Liver (tissue), 9 donors: ENCODE measurements around the gene PIAS1. TPM values are rescaled to one million over a fixed set of nuclear protein-coding genes. Genes with fewer than 3 reads are reported as not detected.
A peak's percentile ranks its signal among the peaks of the same experiment; 100 is the strongest.

Experiments
- DNase-seq: peaks from one replicate; pipeline ENCODE4 v3.0.0-alpha.2; 2017; ENCODE audit warnings: low spot score
- H3K27ac ChIP-seq, 2 donors: one replicate each; pipeline ENCODE4 v1.7.0; 2013; ENCODE audit warnings: inconsistent platforms in 2 of 2, low read length in 2 of 2, control low read depth in 1 of 2, low read depth in 1 of 2, mild to moderate bottlenecking in 1 of 2
- H3K27me3 ChIP-seq, 4 donors: one replicate each; pipeline versions ENCODE4 v1.6.1 to v1.7.0; 2013; ENCODE audit warnings: low read length in 3 of 4, inconsistent platforms in 1 of 4, mild to moderate bottlenecking in 1 of 4, moderate library complexity in 1 of 4; ENCODE audit not compliant: control insufficient read depth in 4 of 4, insufficient read depth in 4 of 4
- H3K36me3 ChIP-seq, 4 donors: one replicate each; pipeline versions ENCODE4 v1.6.1 to v1.7.0; 2013; ENCODE audit warnings: low read length in 3 of 4, mild to moderate bottlenecking in 3 of 4, low read depth in 1 of 4, moderate library complexity in 1 of 4; ENCODE audit not compliant: control insufficient read depth in 4 of 4, insufficient read depth in 3 of 4
- H3K4me1 ChIP-seq, 4 donors: one replicate each; pipeline versions ENCODE4 v1.6.1 to v1.7.0; 2013; ENCODE audit warnings: low read length in 3 of 4, mild to moderate bottlenecking in 3 of 4, moderate library complexity in 1 of 4; ENCODE audit not compliant: control insufficient read depth in 4 of 4, insufficient read depth in 4 of 4
- H3K4me3 ChIP-seq, 3 donors: one replicate each; pipeline versions ENCODE4 v1.6.1 to v1.7.0; 2013; ENCODE audit warnings: low read length in 3 of 3, control low read depth in 1 of 3, low read depth in 1 of 3, mild to moderate bottlenecking in 1 of 3
- H3K9ac ChIP-seq, 2 donors: one replicate each; pipeline ENCODE4 v1.7.0; 2013; ENCODE audit warnings: low read length in 2 of 2, mild to moderate bottlenecking in 2 of 2, moderate library complexity in 2 of 2, control low read depth in 1 of 2, low read depth in 1 of 2
- H3K9me3 ChIP-seq, 4 donors: one replicate each; pipeline versions ENCODE4 v1.6.1 to v1.7.0; 2013; ENCODE audit warnings: low read length in 3 of 4; ENCODE audit not compliant: control insufficient read depth in 4 of 4
- EGR1 ChIP-seq, 2 donors: IDR thresholded peaks; 2 replicates each; pipeline ENCODE4 v1.6.1; 2016 to 2018; ENCODE audit warnings: antibody characterized with exemption in 2 of 2, low read depth in 2 of 2
- FOXA1 ChIP-seq: IDR thresholded peaks from 2 replicates; pipeline ENCODE4 v1.6.1; 2016; ENCODE audit warnings: antibody characterized with exemption
- FOXA2 ChIP-seq: IDR thresholded peaks from 2 replicates; pipeline ENCODE4 v1.6.1; 2016; ENCODE audit warnings: antibody characterized with exemption
- GABPA ChIP-seq, 2 donors: IDR thresholded peaks in 1 of 2; conservative IDR thresholded peaks in 1 of 2; 2 replicates each; pipeline ENCODE4 v1.6.1; 2016; ENCODE audit warnings: antibody characterized with exemption in 2 of 2, mild to moderate bottlenecking in 1 of 2, moderate library complexity in 1 of 2
- HNF4A ChIP-seq, 2 donors: conservative IDR thresholded peaks; 2 replicates each; pipeline ENCODE4 v1.6.1; 2016; ENCODE audit warnings: antibody characterized with exemption in 2 of 2, mild to moderate bottlenecking in 2 of 2
- HNF4G ChIP-seq: IDR thresholded peaks from 2 replicates; pipeline ENCODE4 v1.6.1; 2016; ENCODE audit warnings: antibody characterized with exemption
- NR2F2 ChIP-seq: IDR thresholded peaks from 2 replicates; pipeline ENCODE4 v1.6.1; 2016; ENCODE audit warnings: antibody characterized with exemption
- RAD21 ChIP-seq, 2 donors: IDR thresholded peaks; 2 replicates each; pipeline ENCODE4 v1.6.1; 2016; ENCODE audit warnings: antibody characterized with exemption in 2 of 2, mild to moderate bottlenecking in 2 of 2
- RXRA ChIP-seq, 2 donors: IDR thresholded peaks; 2 replicates each; pipeline ENCODE4 v1.6.1; 2017 to 2018; ENCODE audit warnings: antibody characterized with exemption in 2 of 2, mild to moderate bottlenecking in 1 of 2
- SP1 ChIP-seq: IDR thresholded peaks from 2 replicates; pipeline ENCODE4 v1.6.1; 2018; ENCODE audit warnings: antibody characterized with exemption, mild to moderate bottlenecking
- TAF1 ChIP-seq: conservative IDR thresholded peaks from 2 replicates; pipeline ENCODE4 v1.6.1; 2016; ENCODE audit warnings: antibody characterized with exemption, mild to moderate bottlenecking
- YY1 ChIP-seq: IDR thresholded peaks from 2 replicates; pipeline ENCODE4 v1.6.1; 2016; ENCODE audit warnings: antibody characterized with exemption, mild to moderate bottlenecking
- WGBS: extraction: QIAGEN DNeasy Blood & Tissue Kit; methylation state at CpG from one replicate; pipeline ENCODE4 v1.1.7; 2013; 5-methylcytosine and 5-hydroxymethylcytosine counted together
- polyA plus RNA-seq, 2 donors: library from polyadenylated mRNA; stranded (reverse) in 1 of 2; unstranded in 1 of 2; fragments of 200-250 nt in 1 of 2; fragments of >200 nt in 1 of 2; fragmentation: Nextera tagmentation in 1 of 2; extraction: Ambion mirVana in 1 of 2; gene quantifications; one replicate each; pipeline versions ENCODE4 v1.2.1 to v1.2.3, GENCODE V29; 2013 to 2015
- total RNA-seq, 2 donors: library from RNA; depleted of rRNA; stranded (reverse); fragments of >200 nt; gene quantifications; one replicate each; pipeline ENCODE4 v1.2.3, GENCODE V29; 2014
- TF ChIP-seq, protein P1 (sequence below): IDR thresholded peaks from 2 replicates; pipeline ENCODE4 v1.6.1; 2016; ENCODE audit warnings: antibody characterized with exemption
- TF ChIP-seq, protein P2 (sequence below): IDR thresholded peaks from 2 replicates; pipeline ENCODE4 v1.6.1; 2016; ENCODE audit warnings: antibody characterized with exemption, mild to moderate bottlenecking
- TF ChIP-seq, protein P3 (sequence below): fragments of 150-350 bp; IDR thresholded peaks from 2 replicates; pipeline ENCODE4 v1.5.1; 2017; ENCODE audit warnings: improper control_type of control experiment, low read depth, low read length; ENCODE audit not compliant: missing input control
- TF ChIP-seq, protein P4 (sequence below): IDR thresholded peaks from 2 replicates; pipeline ENCODE4 v1.6.1; 2016; ENCODE audit warnings: antibody characterized with exemption
- TF ChIP-seq, protein P5 (sequence below): IDR thresholded peaks from 2 replicates; pipeline ENCODE4 v1.6.1; 2016; ENCODE audit warnings: antibody characterized with exemption
- donor health status: healthy.
- donor health status: healthy.
- donor health status: healthy.
- donor health status: healthy.
- donor health status: healthy.

PIAS1 gene
- total and polyA plus RNA-seq, 4 donors = 5.6 to 18.8 (median 13.2) TPM

DNA sequence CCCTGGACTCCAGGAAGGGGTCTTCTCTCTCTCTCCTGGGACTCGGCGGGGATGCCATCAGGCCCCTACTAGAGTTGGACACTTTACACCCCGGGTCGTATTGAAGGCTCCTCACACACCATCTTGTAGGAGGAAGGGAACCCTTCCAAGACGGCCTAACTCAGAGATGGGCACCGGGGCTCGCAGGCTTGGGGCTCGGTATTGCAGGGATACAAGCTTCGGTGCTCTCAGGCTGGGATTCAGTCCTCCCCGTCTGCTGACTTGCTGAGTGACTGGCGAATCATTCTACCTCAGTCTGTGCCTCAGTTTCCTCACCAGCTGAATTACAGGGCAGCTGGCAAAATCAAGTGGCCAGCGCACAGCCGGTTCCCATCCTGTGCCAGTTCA lies 151.4 kb downstream of the PIAS1 start:
- no peaks in the 10 kb centered on the region for H3K36me3 ChIP-seq
- H3K27ac ChIP-seq = peak overlapping the region; percentile 16 to 60
- peaks cover 11 to 32% (median 17%) of the 10 kb centered on the region in 4 donors for H3K4me1 ChIP-seq
- H3K4me3 ChIP-seq = peak overlapping the region in 1 of 3 donors; percentile 25
- no peak for DNase-seq
- no peak overlapping the region for H3K9ac ChIP-seq
- no peaks in the 10 kb centered on the region for H3K27me3 ChIP-seq
- 66% methylated on average over 13 of the region's 13 CpGs for WGBS
- H3K9me3 ChIP-seq = no peaks in the 10 kb centered on the region
- TF ChIP-seq, protein P1, sequence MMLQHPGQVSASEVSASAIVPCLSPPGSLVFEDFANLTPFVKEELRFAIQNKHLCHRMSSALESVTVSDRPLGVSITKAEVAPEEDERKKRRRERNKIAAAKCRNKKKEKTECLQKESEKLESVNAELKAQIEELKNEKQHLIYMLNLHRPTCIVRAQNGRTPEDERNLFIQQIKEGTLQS = no peak
- TF ChIP-seq GABPA (IDR thresholded peaks at IDR 0.05 in 1 of 2, conservative IDR thresholded peaks at IDR 0.05 in 1 of 2) (no peak), NR2F2 (no peak), FOXA2 (no peak), RXRA (IDR thresholded peaks at IDR 0.05) (no peak), RAD21 (IDR thresholded peaks at IDR 0.05) (no peak), TAF1 (no peak), YY1 (no peak), HNF4A (conservative IDR thresholded peaks at IDR 0.05) (no peak), SP1 (no peak), FOXA1 (no peak), HNF4G (no peak), EGR1 (IDR thresholded peaks at IDR 0.05; ENCODE audit: low read depth in 2 of 2) (no peak)
- TF ChIP-seq, protein P2, sequence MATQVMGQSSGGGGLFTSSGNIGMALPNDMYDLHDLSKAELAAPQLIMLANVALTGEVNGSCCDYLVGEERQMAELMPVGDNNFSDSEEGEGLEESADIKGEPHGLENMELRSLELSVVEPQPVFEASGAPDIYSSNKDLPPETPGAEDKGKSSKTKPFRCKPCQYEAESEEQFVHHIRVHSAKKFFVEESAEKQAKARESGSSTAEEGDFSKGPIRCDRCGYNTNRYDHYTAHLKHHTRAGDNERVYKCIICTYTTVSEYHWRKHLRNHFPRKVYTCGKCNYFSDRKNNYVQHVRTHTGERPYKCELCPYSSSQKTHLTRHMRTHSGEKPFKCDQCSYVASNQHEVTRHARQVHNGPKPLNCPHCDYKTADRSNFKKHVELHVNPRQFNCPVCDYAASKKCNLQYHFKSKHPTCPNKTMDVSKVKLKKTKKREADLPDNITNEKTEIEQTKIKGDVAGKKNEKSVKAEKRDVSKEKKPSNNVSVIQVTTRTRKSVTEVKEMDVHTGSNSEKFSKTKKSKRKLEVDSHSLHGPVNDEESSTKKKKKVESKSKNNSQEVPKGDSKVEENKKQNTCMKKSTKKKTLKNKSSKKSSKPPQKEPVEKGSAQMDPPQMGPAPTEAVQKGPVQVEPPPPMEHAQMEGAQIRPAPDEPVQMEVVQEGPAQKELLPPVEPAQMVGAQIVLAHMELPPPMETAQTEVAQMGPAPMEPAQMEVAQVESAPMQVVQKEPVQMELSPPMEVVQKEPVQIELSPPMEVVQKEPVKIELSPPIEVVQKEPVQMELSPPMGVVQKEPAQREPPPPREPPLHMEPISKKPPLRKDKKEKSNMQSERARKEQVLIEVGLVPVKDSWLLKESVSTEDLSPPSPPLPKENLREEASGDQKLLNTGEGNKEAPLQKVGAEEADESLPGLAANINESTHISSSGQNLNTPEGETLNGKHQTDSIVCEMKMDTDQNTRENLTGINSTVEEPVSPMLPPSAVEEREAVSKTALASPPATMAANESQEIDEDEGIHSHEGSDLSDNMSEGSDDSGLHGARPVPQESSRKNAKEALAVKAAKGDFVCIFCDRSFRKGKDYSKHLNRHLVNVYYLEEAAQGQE = no peak
- TF ChIP-seq, protein P3, sequence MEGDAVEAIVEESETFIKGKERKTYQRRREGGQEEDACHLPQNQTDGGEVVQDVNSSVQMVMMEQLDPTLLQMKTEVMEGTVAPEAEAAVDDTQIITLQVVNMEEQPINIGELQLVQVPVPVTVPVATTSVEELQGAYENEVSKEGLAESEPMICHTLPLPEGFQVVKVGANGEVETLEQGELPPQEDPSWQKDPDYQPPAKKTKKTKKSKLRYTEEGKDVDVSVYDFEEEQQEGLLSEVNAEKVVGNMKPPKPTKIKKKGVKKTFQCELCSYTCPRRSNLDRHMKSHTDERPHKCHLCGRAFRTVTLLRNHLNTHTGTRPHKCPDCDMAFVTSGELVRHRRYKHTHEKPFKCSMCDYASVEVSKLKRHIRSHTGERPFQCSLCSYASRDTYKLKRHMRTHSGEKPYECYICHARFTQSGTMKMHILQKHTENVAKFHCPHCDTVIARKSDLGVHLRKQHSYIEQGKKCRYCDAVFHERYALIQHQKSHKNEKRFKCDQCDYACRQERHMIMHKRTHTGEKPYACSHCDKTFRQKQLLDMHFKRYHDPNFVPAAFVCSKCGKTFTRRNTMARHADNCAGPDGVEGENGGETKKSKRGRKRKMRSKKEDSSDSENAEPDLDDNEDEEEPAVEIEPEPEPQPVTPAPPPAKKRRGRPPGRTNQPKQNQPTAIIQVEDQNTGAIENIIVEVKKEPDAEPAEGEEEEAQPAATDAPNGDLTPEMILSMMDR = no peak
- TF ChIP-seq, protein P4, sequence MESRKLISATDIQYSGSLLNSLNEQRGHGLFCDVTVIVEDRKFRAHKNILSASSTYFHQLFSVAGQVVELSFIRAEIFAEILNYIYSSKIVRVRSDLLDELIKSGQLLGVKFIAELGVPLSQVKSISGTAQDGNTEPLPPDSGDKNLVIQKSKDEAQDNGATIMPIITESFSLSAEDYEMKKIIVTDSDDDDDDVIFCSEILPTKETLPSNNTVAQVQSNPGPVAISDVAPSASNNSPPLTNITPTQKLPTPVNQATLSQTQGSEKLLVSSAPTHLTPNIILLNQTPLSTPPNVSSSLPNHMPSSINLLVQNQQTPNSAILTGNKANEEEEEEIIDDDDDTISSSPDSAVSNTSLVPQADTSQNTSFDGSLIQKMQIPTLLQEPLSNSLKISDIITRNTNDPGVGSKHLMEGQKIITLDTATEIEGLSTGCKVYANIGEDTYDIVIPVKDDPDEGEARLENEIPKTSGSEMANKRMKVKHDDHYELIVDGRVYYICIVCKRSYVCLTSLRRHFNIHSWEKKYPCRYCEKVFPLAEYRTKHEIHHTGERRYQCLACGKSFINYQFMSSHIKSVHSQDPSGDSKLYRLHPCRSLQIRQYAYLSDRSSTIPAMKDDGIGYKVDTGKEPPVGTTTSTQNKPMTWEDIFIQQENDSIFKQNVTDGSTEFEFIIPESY = no peak

DNA sequence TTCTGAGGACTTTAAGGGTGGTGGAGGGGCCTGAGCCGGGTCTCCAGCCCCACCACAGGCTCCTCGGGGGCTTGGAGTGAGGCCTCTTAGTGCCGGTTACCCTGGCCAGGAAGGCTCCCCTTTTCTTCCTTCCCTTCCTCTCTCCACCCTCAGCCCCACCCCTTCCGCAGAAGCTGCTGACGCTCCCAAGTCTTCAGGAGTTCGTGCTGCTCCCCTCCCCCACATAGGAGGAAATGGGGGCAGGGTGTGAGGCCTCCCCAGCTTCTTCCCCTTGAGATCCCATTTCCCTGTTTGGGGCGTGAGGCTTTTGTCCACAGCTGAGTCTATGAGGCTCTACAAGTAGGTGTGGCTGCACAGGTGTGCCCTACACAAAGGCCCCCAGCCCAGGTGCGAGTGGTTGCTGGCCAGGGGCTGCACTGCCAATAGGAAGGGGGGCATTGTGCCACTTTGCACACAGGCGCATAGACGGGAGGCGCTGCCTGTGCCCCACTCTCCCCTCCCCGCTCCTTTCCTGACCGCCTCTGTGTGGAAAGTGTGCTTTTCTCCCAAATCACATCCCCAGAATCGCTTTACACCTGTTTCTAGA lies 151.9 kb downstream of the PIAS1 start:
- H3K27ac ChIP-seq = peak overlapping the region; percentile 16 to 60
- no peaks in the 10 kb centered on the region for H3K9me3 ChIP-seq
- DNase-seq = peak; percentile 39
- no peaks in the 10 kb centered on the region for H3K27me3 ChIP-seq
- H3K4me1 ChIP-seq = peaks cover 11 to 31% (median 20%) of the 10 kb centered on the region in 4 donors
- WGBS = 76% methylated on average over 14 of the region's 14 CpGs
- no peak overlapping the region for H3K9ac ChIP-seq
- H3K36me3 ChIP-seq = no peaks in the 10 kb centered on the region
- peak overlapping the region in 1 of 3 donors; percentile 5 for H3K4me3 ChIP-seq
- TF ChIP-seq FOXA1 = no peak
- no peak for TF ChIP-seq FOXA2
- no peak for TF ChIP-seq RAD21 (IDR thresholded peaks at IDR 0.05)
- TF ChIP-seq, protein P5, sequence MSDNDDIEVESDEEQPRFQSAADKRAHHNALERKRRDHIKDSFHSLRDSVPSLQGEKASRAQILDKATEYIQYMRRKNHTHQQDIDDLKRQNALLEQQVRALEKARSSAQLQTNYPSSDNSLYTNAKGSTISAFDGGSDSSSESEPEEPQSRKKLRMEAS = no peak
- TF ChIP-seq GABPA (IDR thresholded peaks at IDR 0.05 in 1 of 2, conservative IDR thresholded peaks at IDR 0.05 in 1 of 2) = no peak
- no peak for TF ChIP-seq SP1
- TF ChIP-seq, protein P2 = no peak
- TF ChIP-seq, protein P3 = no peak
- TF ChIP-seq, protein P1 = no peak
